GM21737 (cell line): Measurements from ENCODE around the gene ACOX3.
"Not testable (repeated sequence)": the region's sequence is repeated elsewhere in the genome, so short reads cannot be mapped to it uniquely, and the experiment has no call there.

Source experiments
- ATAC-seq: cut with Tn5 transposase; IDR thresholded peaks from one replicate; pipeline ENCODE4 v1.9.1; 2021; ENCODE audit warnings: mild to moderate bottlenecking, moderate library complexity; ENCODE audit not compliant: unreplicated experiment

Gene ACOX3

DNA sequence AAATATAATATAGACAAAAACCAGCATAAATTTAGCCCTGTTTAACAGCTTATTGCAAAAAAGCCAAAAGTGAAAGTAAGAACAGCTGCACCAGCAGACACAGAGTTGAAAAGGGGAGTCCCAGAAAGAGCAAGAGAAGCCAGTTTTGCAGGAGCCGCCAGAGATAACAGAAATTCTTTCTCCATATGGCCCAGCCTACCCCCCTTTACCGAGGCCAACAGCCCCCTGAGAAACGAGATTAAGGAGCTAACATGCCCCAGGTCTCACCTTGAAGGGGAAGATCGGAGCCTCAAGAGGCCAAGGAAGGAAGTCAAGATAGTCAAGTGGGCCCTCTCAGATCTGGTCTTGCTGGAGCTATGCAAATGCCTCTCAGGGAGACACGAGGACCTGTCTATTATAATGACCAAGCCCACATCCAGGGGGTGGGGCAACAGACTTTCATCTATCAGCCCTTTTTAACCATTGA lies 4.8 kb downstream of the ACOX3 start:
- peak; percentile 46 for ATAC-seq

DNA sequence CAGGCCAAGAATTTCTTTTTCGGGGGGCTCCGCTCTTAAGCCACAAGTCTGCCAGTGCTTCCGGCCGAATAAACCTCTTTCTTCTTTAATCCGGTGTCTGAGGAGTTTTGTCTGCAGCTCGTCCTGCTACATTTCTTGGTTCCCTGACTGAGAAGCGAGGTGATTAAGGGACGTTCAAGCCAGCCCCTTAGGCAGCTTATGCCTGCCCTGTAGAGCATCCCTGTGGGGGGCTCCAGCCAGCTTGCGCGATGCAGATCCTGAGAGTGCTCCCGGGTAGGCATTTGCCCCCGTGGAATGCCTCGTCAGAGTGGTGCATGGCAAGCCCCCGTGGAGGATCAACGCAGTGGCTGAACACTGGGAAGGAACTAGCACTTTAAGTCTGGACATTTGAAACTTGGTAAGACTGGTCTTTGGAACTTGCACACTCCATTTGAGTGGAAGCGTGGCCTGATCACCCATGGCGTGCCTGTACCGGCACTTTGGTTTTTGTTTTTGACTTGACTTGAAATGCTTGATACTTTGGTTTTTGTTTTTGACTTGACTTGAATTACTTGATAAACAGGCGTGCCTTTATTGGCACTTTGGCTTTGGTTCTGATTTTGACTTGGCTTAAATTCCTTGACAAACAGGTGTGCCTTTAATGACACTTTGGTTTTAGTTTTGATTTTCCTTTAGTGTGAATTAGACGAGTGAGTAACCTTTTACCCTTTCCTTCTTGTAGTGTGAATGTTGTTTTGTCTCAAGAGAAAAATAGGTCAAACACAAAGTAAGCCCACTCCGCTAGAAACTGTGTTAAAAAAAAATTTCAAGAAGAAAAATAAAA lies 6.1 kb downstream of the ACOX3 start:
- ATAC-seq: no peak

DNA sequence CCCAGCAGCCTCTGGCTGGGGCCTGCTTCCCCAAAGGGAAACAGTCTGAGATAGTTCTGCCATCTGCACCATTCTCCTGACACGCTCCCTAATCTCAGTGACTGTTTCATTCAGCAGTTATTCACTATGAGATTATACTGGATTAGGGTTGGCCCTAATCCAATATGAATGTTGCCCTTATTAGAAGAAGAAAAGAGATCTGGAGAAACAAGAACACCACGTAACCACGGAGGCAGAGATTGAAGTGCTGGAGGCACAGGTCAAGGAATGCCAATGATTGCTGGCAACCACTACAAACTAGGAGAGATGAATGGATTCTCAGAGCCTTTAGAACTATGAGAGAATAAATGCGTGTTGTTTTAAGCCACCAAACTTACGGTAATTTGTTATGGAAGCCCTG lies 7.4 kb downstream of the ACOX3 start:
- ATAC-seq: no peak

DNA sequence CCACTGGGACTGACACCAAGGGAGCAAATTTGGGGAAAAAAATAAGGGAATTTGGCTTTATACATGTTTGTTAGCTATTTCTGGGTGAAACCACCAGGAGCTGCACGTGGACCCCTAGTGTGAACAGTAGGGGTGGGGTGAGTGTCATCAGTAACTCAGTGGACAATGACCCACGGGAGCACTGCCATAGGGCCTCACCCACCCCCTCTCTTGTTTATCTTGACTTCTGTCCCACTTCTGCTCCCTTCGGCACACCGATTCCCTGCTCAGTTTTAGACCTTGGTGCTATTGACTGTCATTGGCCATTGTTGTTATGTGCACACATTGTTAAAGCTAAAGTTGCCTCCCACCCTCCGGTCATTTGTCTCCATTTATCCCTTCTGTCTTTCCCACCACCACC lies 9.0 kb downstream of the ACOX3 start:
- ATAC-seq: no peak

DNA sequence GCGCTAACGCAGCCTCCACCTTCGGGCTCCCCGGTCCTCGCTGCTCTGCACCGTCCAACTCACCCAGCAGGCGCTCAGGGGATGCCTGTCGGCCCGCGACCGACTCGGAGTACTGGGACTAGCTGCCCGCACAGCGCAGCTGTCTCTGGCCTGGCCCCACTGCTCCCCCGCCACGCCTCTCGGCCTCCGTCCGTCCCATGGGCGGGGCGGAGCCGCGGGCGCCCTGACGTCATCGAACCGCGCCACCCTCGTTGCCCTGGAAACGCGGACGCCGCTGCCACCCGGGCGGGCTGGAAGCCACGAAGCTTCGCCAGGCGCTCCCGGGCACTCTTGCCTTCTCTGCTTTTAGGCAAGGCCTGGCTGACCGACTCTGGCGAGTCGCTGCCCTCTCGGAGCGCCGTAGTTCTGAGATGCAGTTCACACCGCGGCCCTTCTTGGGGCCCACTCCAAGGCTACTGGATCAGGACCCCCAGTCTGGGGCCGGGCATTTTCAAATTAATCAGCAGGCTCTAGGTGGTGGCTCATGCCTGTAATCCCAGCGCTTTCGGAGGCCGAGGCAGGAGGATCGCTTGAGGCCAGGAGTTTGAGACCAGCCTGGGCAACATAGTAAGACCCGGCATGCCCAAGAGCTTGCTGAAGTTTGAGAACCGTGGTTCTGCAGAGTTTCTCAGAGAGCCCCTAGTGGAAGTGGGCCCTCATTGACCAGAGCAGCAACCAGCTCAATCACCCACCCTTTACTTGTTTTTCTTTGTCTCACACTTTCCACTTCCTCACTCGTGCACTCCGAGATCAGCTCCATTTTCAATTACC lies 12.0 kb downstream of the ACOX3 start:
- ATAC-seq: peak; percentile 91

DNA sequence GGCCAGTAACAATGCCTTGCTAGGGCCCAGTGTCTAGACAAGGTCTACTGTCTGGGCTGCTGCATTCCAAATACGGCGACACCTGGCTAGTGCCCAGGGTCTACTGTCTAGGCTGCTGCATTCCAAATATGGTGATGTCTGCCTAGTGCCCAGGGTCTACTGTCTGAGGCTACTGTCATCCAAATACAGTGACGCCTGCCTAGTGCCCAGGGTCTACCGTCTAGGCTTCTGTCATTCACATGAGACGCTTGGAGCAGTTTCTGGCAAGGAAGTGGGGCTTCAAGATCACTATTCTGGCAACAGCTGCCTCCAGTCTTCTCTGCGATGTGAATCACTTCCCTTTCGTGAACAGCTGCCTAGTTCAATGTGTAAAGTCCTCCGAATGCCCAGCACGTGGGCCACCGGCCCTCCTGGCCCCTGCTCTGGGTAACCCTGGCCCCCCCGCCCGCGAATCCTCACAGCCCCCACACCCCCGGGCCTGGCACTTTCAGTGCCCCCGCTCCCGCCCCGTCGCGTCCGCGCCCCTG lies 12.7 kb downstream of the ACOX3 start:
- peak; percentile 47 for ATAC-seq

DNA sequence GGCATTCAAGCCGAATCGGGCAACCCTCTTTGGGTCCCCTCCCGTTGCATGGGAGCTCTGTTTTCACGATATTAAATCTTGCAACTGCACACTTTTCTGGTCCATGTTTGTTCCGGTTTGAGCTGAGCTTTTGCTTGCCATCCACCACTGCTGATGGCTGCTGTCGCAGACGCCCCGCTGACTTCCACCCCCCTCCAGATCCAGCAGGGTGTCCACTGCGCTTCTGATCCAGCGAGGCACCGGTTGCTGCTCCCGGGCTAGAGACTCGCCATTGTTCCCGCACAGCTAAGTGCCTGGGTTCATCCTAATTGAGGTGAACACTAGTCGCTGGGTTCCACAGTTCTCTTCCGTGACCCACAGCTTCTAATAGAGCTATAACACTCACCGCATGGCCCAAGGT lies 13.3 kb downstream of the ACOX3 start:
- ATAC-seq: no peak

DNA sequence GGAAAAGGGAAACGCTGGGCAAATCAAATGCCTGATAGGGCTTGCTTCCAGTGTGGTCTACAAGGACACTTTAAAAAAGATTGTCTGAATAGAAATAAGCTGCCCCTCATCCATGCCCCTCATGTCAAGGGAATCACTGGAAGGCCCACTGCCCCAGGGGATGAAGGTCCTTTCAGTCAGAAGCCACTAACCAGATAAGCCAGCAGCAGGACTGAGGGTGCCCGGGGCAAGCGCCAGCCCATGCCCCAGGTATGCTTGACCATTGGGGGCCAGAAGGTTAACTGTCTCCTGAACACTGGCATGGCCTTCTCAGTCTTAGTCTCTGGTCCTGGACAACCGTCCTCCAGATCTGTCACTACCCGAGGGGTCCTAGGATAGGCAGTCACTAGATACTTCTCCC lies 17.7 kb downstream of the ACOX3 start:
- no peak for ATAC-seq

DNA sequence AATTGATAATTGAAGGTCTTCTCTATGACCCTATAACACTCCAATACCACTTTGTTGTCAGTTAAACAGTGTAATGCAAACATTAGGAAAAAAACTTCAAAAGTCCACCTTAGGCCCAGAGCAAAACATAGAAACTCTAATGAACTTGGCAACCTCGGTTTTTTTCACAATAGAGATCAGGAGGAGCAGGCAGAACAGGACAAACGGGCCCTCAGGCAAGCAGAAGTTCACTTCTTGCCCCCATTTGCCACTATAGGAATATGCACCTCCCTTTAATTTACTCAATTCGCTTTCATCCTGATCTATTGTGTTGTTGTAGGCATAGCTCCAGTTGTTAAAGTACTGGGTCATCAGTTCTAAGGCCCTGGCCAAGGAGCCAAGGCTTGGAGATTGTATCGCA lies 18.2 kb downstream of the ACOX3 start:
- ATAC-seq: no peak

DNA sequence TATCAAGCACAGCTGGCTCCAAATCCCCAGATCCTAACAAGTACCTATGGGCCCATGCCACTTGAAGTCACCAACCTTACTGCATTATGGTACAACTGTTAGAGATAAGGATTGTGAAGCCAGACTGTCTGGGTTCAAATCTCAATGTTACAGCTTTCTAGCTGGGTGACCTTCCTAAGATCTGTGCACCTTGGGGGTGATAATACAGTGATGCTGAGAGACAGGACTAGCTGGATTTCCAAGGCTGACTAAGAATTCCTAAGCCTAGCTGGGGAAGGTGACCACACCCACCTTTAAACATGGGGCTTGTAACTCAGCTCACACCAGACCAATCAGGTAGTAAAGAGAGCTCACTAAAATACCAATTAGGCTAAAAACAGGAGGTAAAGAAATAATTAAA lies 20.4 kb downstream of the ACOX3 start:
- not testable (repeated sequence) for ATAC-seq

DNA sequence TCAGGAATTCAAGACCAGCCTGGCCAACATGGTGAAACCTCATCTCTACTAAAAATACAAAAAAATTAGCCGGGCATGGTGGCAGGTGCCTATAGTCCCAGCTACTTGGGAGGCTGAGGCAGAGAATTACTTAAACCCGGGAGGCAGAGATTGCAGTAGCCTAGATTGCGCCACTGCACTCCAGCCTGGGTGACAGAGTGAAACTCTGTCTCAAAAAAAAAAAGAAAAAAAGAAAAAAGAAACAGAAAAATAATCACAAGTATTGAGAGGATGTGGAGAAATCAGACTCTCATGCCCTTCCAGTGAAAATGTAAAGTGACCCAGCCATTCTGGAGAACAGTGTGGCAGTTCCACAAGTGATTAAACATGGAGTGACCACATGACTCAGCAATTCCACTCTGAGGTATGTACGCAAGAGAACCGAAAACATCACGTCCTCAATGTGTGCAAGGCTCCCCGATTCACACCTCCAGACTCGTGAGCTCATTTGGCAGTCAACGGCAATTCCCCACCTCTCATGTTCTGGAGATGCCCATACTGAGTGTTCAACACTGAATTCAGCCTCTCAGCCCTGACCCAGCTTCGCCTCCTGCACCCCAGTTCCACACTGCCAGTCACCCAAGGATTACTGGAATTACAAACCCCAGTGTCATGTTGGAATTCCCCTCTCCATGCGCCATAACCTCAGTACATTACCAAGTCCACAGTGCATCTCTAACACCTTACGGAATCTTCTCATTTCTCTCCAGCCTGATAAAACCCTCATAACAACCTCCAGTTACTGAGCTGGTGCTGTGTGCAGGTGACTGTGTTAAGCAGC lies 21.1 kb downstream of the ACOX3 start:
- peak; percentile 62 for ATAC-seq

DNA sequence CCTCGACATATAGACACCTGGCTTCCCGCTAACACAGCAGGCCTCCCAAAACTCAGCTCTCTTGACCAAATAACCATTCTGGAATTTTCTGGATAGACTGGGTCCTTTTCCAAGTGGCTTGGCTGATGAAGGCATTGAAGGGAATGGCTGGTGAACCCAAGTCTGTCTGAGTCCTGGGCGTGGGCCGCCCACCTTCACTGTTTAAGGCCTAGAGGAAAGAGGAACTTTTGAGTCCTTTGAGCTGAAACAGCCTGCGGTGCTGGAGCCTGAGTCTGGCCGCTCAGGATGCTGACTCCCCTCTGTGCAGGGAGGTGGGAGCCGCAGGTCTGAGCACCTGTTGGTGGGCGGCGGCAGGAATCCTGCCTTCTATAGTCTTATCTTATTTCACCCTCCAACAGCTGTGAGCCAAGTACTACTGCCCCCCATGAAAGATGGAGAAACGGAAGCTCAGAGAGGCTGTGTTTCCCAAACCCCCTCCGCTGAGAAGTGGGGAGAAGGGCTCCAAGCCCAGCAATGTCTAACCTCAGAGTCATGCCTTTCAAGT lies 23.4 kb downstream of the ACOX3 start:
- no peak for ATAC-seq

DNA sequence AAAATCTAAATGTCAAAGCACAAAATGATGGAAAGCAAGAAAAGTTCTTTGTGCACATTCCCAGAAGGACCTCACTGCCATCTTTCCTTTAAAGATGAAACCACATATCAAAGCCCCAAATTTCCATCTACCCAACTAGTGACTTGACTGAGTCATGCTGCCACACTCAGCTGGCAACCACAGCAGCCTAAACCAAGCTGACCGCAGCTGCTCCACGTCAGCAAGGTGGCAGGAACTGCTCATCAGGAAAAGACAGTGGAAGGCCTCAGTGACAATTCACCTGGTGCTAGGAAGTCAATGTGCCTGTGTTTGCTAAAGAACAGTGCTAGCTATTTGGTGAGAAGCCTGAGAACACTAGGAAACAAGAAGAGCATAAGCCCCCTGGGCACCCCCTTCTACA lies 26.1 kb downstream of the ACOX3 start:
- ATAC-seq: no peak

DNA sequence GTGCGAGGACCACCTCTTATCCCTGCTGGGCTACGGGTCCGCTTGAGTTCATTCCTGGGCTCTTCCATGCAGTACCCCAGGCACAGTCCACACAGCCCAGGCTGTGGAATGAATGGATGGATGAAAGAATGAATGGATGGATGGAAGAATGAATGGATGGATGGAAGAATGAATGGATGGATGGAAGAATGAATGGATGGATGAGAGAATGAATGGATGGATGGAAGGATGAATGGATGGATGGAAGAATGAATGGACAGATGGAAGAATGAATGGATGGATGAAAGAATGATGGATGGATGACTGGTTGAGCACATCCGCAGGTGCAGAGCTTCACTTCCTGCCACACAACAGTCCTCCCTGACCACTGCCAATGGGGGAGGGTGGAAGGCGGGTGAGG lies 28.2 kb downstream of the ACOX3 start:
- no peak for ATAC-seq

DNA sequence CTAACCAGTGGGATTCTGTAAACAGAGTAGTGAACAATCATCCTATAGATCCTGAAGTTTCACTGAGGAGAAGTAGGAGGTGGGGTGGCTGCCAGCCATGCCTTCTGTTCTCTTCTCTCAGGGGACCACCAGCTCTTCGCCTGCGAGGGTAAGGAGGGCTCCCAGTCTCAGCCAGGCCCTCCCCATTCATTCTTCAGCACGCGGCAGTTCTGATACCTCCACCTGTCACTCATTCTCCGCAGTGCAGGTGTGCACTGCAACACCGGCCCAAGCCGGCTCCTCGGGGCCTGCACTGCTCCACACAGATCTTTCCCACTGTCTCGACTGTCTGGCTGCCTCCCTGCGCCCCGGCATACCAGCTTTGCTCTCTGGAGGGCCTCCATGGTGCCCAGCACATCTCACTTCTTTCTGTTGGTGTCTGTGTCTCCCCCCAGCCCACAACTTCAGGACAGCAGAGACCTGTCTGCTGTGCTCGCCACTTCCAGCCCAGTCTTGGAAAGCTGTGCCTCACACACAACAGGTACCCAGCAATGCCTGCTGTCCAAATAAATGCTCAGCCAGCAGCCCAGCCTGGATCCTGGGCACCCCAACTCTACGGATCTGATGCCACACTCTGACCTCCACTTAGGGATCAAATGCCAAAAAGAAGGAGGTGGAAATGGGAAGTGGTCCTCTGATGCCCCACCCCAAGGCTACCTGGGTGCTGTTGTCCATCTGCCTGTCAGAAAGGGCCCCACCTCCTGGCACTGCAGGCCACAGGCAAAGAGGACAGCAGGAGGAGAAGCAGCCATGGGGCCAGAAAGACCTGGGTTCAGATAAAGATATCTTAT lies 29.0 kb downstream of the ACOX3 start:
- ATAC-seq: no peak

DNA sequence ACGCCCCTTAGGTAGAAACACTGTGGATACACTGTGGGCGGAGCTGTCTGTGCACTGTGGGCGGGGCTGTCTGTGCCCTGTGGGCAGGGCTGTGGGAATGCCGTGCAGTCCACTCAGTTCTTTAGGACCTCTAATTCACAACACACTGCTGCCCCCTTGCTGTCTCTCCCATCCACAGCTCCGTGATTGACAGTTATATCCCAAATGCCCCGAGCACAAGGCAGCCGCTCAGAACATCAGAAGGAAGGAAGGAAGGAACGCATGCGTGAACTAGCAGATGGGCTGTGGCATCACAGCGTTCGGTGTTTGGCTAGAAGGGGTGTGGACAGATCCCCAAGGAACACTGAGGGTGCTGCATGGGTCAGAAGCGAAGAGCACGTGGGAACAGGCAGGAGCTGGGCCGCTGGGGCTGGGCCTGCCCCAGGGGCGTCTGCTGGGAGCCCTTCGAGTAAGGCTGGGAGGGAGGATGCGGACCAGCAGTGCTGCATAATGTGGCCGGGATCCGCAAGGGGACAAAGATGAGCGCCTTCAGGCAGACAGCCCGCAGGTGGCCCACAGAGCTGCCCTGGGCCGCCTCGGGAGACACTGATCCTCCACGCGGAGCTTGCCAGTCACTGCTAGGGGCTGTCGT lies 29.8 kb downstream of the ACOX3 start:
- no peak for ATAC-seq

DNA sequence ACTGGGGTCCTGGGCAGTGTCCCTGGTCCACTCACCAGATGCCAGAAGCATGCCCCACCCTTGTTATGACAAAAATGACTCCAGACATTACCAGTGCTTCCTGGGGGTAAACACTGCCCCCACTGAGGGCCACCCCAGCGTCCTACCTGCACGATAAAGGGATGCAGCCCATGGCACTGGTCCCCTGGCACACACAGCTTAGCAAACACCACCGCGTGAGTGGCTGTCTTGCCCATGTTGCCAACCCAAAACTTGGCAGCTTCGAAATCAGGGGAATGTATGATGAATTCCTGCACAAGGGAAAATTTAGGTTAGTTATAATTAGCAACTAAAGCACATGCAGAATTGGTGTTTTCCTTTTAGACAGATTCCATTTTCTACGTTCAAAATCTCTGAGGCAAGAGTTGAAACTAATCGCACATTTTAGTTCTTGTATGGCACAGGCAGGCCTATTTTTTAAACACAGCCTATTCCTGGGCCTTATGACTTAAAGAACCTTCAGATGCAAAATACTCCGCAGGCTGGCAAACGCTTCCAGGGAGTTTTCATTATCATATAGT lies 30.4 kb downstream of the ACOX3 start:
- ATAC-seq: no peak

DNA sequence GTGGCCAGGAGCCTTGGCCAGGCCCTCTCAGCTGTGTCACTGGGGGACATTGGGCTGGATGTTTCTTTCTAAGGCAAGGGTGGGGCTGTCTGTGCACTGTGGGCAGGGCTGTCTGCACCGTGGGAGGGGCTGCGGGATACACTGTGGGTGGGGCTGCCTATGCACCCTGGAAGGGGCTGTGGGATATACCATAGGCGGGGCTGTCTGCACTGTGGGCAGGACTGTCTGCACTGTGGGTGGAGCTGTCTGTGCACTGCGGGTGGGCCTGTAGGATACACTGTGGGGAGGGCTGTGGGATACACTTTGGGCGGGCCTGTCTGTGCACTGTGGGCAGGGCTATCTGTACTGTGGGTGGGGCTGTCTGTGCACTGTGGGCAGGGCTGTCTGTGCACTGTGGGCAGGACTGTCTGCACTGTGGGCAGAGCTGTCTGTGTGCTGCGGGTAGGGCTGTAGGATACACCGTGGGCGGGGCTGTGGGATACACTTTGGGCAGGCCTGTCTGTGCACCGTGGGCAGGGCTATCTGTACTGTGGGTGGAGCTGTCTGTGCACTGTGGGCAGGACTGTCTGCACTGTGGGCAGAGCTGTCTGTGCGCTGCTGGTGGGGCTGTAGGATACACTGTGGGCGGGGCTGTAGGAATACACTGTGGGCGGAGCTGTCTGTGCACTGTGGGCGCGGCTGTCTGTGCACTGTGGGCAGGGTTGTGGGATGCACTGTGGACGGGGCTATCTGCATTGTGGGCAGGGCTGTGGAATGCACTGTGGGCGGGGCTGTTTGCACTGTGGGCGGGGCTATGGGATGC lies 31.1 kb downstream of the ACOX3 start:
- ATAC-seq: no peak
